Upper lobe of left lung (tissue), 4 donors: ENCODE measurements around the gene AQP3.

ENCODE experiments used
- CTCF ChIP-seq, 6 experiments: fragments of 450-650 bp in 4 of 6; fragments of 200-600 bp in 2 of 6; sonication (generic) in 2 of 6; IDR thresholded peaks; one replicate each; pipeline ENCODE4 v1.5.1; 2016 to 2019; ENCODE audit warnings: antibody characterized with exemption in 6 of 6
- POLR2A ChIP-seq, 4 donors: fragments of 450-650 bp; IDR thresholded peaks; one replicate each; pipeline ENCODE4 v1.5.1; 2016 to 2017; ENCODE audit warnings: antibody characterized with exemption in 4 of 4, mild to moderate bottlenecking in 2 of 4
- POLR2AphosphoS5 ChIP-seq, 2 donors: sonication (generic); formaldehyde crosslinking; IDR thresholded peaks; one replicate each; pipeline ENCODE4 v1.5.1; 2017; ENCODE audit warnings: antibody characterized with exemption in 2 of 2

GRCh38 chr9:33461492-33461891 lies 14.1 kb upstream of the AQP3 start:
- TF ChIP-seq CTCF (IDR thresholded peaks at IDR 0.05), result no peak
- TF ChIP-seq POLR2AphosphoS5 (IDR thresholded peaks at IDR 0.05), result no peak
- TF ChIP-seq POLR2A (IDR thresholded peaks at IDR 0.05), result no peak
